MM.1S (cell line): ENCODE data around the gene RAD21L1.
A peak's percentile ranks its signal among the peaks of the same experiment; 100 is the strongest.

ENCODE experiments used
- DNase-seq: peaks from one replicate; pipeline ENCODE4 v3.0.0-alpha.2; 2015
- H2AFZ ChIP-seq: fragments of 300-600 bp; sonication (generic); 2 replicates; pipeline ENCODE4 v1.6.0; 2016; ENCODE audit warnings: antibody characterized with exemption, low read length
- H3F3A ChIP-seq: fragments of 300-600 bp; sonication (generic); 2 replicates; pipeline ENCODE4 v1.6.1; 2016; ENCODE audit warnings: mild to moderate bottlenecking, antibody characterized with exemption, low read length, moderate library complexity, mixed read lengths; ENCODE audit not compliant: insufficient read depth
- H3K27ac ChIP-seq: fragments of 300-600 bp; sonication (generic); 2 replicates; pipeline ENCODE4 v1.5.1; 2016; ENCODE audit warnings: mild to moderate bottlenecking, low read length
- H3K27me3 ChIP-seq: fragments of 300-600 bp; sonication (generic); replicated peaks from 2 replicates; pipeline ENCODE4 v1.6.0; 2016; ENCODE audit warnings: low read length; ENCODE audit not compliant: insufficient read depth
- H3K36me3 ChIP-seq: fragments of 300-600 bp; sonication (generic); replicated peaks from 2 replicates; pipeline ENCODE4 v1.6.1; 2016; ENCODE audit warnings: mild to moderate bottlenecking, low read length, mixed read lengths; ENCODE audit not compliant: insufficient read depth
- H3K4me1 ChIP-seq: fragments of 300-600 bp; sonication (generic); 2 replicates; pipeline ENCODE4 v1.6.1; 2016; ENCODE audit warnings: low read length, mixed read lengths
- H3K4me2 ChIP-seq: fragments of 300-600 bp; sonication (generic); 2 replicates; pipeline ENCODE4 v1.6.0; 2016; ENCODE audit warnings: low read depth, low read length
- H3K4me3 ChIP-seq: fragments of 300-600 bp; sonication (generic); 2 replicates; pipeline ENCODE4 v1.5.1; 2016; ENCODE audit warnings: low read length, mixed read lengths
- H3K79me2 ChIP-seq: fragments of 300-600 bp; sonication (generic); 2 replicates; pipeline ENCODE4 v1.6.1; 2016; ENCODE audit warnings: mixed run types, low read length, mixed read lengths
- H3K9ac ChIP-seq: fragments of 300-600 bp; sonication (generic); 2 replicates; pipeline ENCODE4 v1.6.1; 2016; ENCODE audit warnings: low read length, mixed read lengths
- H3K9me2 ChIP-seq: fragments of 300-600 bp; sonication (generic); replicated peaks from 2 replicates; pipeline ENCODE4 v1.6.1; 2016; ENCODE audit warnings: mild to moderate bottlenecking, low read length, mixed read lengths; ENCODE audit not compliant: insufficient read depth
- H3K9me3 ChIP-seq: fragments of 300-600 bp; sonication (generic); replicated peaks from 2 replicates; pipeline ENCODE4 v1.6.1; 2016; ENCODE audit warnings: mild to moderate bottlenecking, low read length, mixed read lengths; ENCODE audit not compliant: insufficient read depth
- H4K20me1 ChIP-seq: fragments of 300-600 bp; sonication (generic); 2 replicates; pipeline ENCODE4 v1.6.1; 2016; ENCODE audit warnings: mild to moderate bottlenecking, low read length, moderate library complexity, mixed read lengths; ENCODE audit not compliant: insufficient read depth
- EZH2 ChIP-seq: fragments of 300-600 bp; sonication (generic); optimal IDR thresholded peaks from 2 replicates; pipeline ENCODE3; 2017; ENCODE audit warnings: low read depth, mild to moderate bottlenecking, antibody characterized with exemption, low read length, mixed read lengths
- EZH2phosphoT487 ChIP-seq: fragments of 300-600 bp; sonication (generic); IDR thresholded peaks from 2 replicates; pipeline ENCODE4 v1.6.1; 2018; ENCODE audit warnings: antibody characterized with exemption, low read length
- TF ChIP-seq, protein P1 (sequence below): fragments of 300-600 bp; sonication (generic); IDR thresholded peaks from 2 replicates; pipeline ENCODE4 v1.5.1; 2016; ENCODE audit warnings: antibody characterized with exemption, low read length, mixed read lengths

RAD21L1 gene

DNA sequence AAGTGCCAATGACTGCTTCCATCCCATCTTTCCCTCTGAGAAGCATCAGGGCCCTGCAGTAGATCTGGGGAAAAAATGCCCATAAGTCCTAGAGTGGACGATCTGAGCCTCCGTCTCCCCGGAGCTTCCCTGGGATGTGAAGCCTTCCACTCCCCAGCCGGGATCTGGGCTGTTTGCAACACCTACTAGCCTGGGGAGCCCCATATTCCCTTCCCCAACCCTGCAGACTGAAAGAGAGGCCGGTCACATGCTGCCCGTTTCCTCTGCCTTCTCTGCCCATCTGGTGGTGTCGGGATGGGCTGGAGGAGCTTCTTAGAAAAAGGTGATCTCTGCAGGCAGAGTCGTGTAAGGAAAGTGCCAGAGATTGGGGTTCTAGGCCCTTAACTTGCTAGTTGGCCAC, 41.3 kb downstream of the RAD21L1 start:
- peak overlapping the region; percentile 89; the same call in 1 of the 2 replicates for H3K4me2 ChIP-seq
- no peaks in the 10 kb centered on the region for H4K20me1 ChIP-seq
- no peaks in the 10 kb centered on the region for H3K27me3 ChIP-seq
- TF ChIP-seq, protein P1, sequence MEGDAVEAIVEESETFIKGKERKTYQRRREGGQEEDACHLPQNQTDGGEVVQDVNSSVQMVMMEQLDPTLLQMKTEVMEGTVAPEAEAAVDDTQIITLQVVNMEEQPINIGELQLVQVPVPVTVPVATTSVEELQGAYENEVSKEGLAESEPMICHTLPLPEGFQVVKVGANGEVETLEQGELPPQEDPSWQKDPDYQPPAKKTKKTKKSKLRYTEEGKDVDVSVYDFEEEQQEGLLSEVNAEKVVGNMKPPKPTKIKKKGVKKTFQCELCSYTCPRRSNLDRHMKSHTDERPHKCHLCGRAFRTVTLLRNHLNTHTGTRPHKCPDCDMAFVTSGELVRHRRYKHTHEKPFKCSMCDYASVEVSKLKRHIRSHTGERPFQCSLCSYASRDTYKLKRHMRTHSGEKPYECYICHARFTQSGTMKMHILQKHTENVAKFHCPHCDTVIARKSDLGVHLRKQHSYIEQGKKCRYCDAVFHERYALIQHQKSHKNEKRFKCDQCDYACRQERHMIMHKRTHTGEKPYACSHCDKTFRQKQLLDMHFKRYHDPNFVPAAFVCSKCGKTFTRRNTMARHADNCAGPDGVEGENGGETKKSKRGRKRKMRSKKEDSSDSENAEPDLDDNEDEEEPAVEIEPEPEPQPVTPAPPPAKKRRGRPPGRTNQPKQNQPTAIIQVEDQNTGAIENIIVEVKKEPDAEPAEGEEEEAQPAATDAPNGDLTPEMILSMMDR: no peak
- no peak for TF ChIP-seq EZH2phosphoT487
- TF ChIP-seq EZH2: no peak
- H3K4me1 ChIP-seq: peaks cover 7% of the 10 kb centered on the region
- no peaks in the 10 kb centered on the region for H3F3A ChIP-seq
- H3K4me3 ChIP-seq: peak overlapping the region; percentile 73
- H3K36me3 ChIP-seq: no peaks in the 10 kb centered on the region
- H3K9me3 ChIP-seq: no peaks in the 10 kb centered on the region
- no peak for DNase-seq
- H3K9me2 ChIP-seq: no peaks in the 10 kb centered on the region
- H3K9ac ChIP-seq: no peak overlapping the region
- H2AFZ ChIP-seq: no peak overlapping the region
- no peak overlapping the region for H3K27ac ChIP-seq
- no peaks in the 10 kb centered on the region for H3K79me2 ChIP-seq

GRCh38 chr20:1267809-1268374, 42.0 kb downstream of the RAD21L1 start:
- H3K4me2 ChIP-seq: no peak overlapping the region
- H2AFZ ChIP-seq: no peak overlapping the region
- no peaks in the 10 kb centered on the region for H3F3A ChIP-seq
- H3K27ac ChIP-seq: no peak overlapping the region
- peaks cover 7% of the 10 kb centered on the region for H3K4me1 ChIP-seq
- no peaks in the 10 kb centered on the region for H3K79me2 ChIP-seq
- no peak for TF ChIP-seq EZH2phosphoT487
- TF ChIP-seq, protein P1: no peak
- no peak for TF ChIP-seq EZH2
- no peaks in the 10 kb centered on the region for H3K36me3 ChIP-seq
- no peak overlapping the region for H3K9ac ChIP-seq
- no peak for DNase-seq
- no peaks in the 10 kb centered on the region for H3K9me3 ChIP-seq
- no peaks in the 10 kb centered on the region for H4K20me1 ChIP-seq
- no peaks in the 10 kb centered on the region for H3K27me3 ChIP-seq
- H3K4me3 ChIP-seq: no peak overlapping the region
- H3K9me2 ChIP-seq: no peaks in the 10 kb centered on the region

GRCh38 chr20:1269235-1269634, 43.4 kb downstream of the RAD21L1 start:
- Histone ChIP-seq H3K79me2 (no peaks in the 10 kb centered on the region), H3K36me3 (no peaks in the 10 kb centered on the region), H3K9ac (no peak overlapping the region), H3K4me3 (no peak overlapping the region), H3K27ac (no peak overlapping the region), H3K27me3 (no peaks in the 10 kb centered on the region), H3K4me2 (no peak overlapping the region), H3K9me3 (no peaks in the 10 kb centered on the region), H3K4me1 (peaks cover 7% of the 10 kb centered on the region), H3F3A (no peaks in the 10 kb centered on the region), H3K9me2 (no peaks in the 10 kb centered on the region), H4K20me1 (no peaks in the 10 kb centered on the region), H2AFZ (no peak overlapping the region)
- DNase-seq: no peak
- TF ChIP-seq EZH2phosphoT487: no peak
- no peak for TF ChIP-seq EZH2
- TF ChIP-seq, protein P1: no peak
